Uterus (tissue), 4 donors: ENCODE results near the gene PCGF1. TPM values are rescaled to one million over a fixed set of nuclear protein-coding genes. Genes with fewer than 3 reads are reported as not detected.

ENCODE experiments used
- DNase-seq, 2 donors: peaks; one replicate each; pipeline ENCODE4 v3.0.0-alpha.2; 2019 to 2020
- H3K27ac ChIP-seq, 2 donors: fragments of 200-600 bp; sonication (generic); 1 replicate in 1 of 2; 2 replicates in 1 of 2; pipeline ENCODE4 v1.5.1; 2016 to 2018
- H3K27me3 ChIP-seq, 2 donors: fragments of 200-600 bp; sonication (generic); one replicate each; pipeline ENCODE4 v1.5.1; 2018 to 2019; ENCODE audit warnings: control low read depth in 1 of 2
- H3K36me3 ChIP-seq, 2 donors: fragments of 200-600 bp; sonication (generic); one replicate each; pipeline ENCODE4 v1.5.1; 2019; ENCODE audit warnings: control low read depth in 1 of 2
- H3K4me1 ChIP-seq, 2 donors: fragments of 200-600 bp; sonication (generic); one replicate each; pipeline ENCODE4 v1.5.1; 2018 to 2019; ENCODE audit warnings: control low read depth in 1 of 2
- H3K4me3 ChIP-seq, 2 donors: fragments of 200-600 bp; sonication (generic); 1 replicate in 1 of 2; 2 replicates in 1 of 2; pipeline ENCODE4 v1.5.1; 2018 to 2019; ENCODE audit warnings: mild to moderate bottlenecking in 1 of 2
- H3K9me3 ChIP-seq, 2 donors: fragments of 200-600 bp; sonication (generic); one replicate each; pipeline ENCODE4 v1.5.1; 2019; ENCODE audit warnings: control low read depth in 1 of 2
- CTCF ChIP-seq, 4 experiments: fragments of 200-600 bp in 2 of 4; fragments of 450-650 bp in 2 of 4; sonication (generic) in 2 of 4; IDR thresholded peaks; one replicate each; pipeline ENCODE4 v1.5.1; 2016 to 2019; ENCODE audit warnings: antibody characterized with exemption in 4 of 4, mild to moderate bottlenecking in 2 of 4, moderate library complexity in 1 of 4
- POLR2A ChIP-seq, 2 donors: fragments of 450-650 bp; IDR thresholded peaks; one replicate each; pipeline ENCODE4 v1.6.1; 2016; ENCODE audit warnings: antibody characterized with exemption in 2 of 2, mild to moderate bottlenecking in 1 of 2, moderate library complexity in 1 of 2
- intact Hi-C: fragments of 100-400 bp; cut with DNase I; formaldehyde crosslinking; loops from one replicate; pipeline ENCODE4 v1.15.1; 2023; ENCODE audit warnings: low total_unique reads
- total RNA-seq, 4 donors: library from RNA; depleted of rRNA in 3 of 4; stranded (reverse); fragments of >200 nt in 3 of 4; gene quantifications; one replicate each; pipeline versions ENCODE4 v1.1.0 to v1.2.4, GENCODE V29; 2014 to 2023
- donor health status: DM: yes; HTN: yes; CAD: no.

PCGF1 gene
- total RNA-seq, 4 donors from 2014 or later: 2.9 to 11.3 (median 9.7) TPM

DNA sequence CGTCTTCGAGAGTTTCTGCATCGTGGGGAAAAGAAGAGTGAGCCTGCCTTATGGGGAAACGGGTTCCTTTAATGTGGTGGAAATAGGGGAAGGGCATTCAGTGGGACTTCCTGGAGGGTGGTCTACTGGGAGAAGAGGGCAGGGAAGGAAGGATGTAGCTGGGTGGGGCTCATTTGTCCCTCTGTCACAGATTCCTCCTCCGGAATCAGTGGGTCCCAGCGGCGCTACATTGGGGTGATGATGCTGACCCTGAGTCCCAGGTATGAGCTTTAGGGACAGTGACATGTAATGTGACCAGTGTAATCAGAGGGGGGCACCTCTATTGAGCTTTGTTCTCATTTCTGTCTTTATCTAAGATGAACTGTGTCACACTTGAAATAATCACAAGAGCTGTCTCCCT lies 24.2 kb upstream of the PCGF1 start:
- Histone ChIP-seq H3K9me3 (no peaks in the 10 kb centered on the region), H3K27ac (peak overlapping the region in 1 of 2 donors; percentile 7), H3K4me3 (no peak overlapping the region), H3K4me1 (peaks cover 0 to 8% of the 10 kb centered on the region in 2 donors), H3K27me3 (no peaks in the 10 kb centered on the region), H3K36me3 (no peaks in the 10 kb centered on the region)
- DNase-seq: no peak
- intact Hi-C loops: no loop called here
- TF ChIP-seq POLR2A (IDR thresholded peaks at IDR 0.05): no peak
- no peak for TF ChIP-seq CTCF (IDR thresholded peaks at IDR 0.05)

DNA sequence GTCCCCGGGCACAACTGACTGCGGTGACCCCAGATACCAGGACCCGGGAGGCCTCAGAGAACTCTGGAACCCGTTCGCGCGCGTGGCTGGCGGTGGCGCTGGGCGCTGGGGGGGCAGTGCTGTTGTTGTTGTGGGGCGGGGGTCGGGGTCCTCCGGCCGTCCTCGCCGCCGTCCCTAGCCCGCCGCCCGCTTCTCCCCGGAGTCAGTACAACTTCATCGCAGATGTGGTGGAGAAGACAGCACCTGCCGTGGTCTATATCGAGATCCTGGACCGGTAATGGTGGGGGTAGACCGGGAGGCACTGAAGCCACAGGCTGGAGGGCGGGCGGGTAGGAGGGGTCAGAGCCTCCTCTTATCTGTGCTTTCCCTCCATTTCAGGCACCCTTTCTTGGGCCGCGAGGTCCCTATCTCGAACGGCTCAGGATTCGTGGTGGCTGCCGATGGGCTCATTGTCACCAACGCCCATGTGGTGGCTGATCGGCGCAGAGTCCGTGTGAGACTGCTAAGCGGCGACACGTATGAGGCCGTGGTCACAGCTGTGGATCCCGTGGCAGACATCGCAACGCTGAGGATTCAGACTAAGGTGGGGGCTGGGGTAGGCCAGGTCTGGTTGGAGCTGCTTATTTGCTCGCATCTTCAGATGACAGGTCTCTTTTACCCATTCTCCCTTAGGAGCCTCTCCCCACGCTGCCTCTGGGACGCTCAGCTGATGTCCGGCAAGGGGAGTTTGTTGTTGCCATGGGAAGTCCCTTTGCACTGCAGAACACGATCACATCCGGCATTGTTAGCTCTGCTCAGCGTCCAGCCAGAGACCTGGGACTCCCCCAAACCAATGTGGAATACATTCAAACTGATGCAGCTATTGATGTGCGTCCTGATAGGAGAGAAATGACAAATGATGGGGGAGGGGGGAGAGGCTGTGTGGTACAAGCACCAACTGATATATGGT lies 23.0 kb upstream of the PCGF1 start:
- peak in 1 of 2 donors; percentile 38 for DNase-seq
- H3K27me3 ChIP-seq: no peaks in the 10 kb centered on the region
- H3K4me1 ChIP-seq: peaks cover 0 to 8% of the 10 kb centered on the region in 2 donors
- TF ChIP-seq CTCF (IDR thresholded peaks at IDR 0.05) (no peak), POLR2A (IDR thresholded peaks at IDR 0.05) (no peak)
- intact Hi-C loops: no loop called here
- H3K9me3 ChIP-seq: no peaks in the 10 kb centered on the region
- H3K4me3 ChIP-seq: peak overlapping the region; percentile 69 to 84
- H3K36me3 ChIP-seq: no peaks in the 10 kb centered on the region
- H3K27ac ChIP-seq: peak overlapping the region; percentile 61 to 88

GRCh38 chr2:74529357-74530238 lies 22.1 kb upstream of the PCGF1 start, which contains the start of the genes AUP1 and HTRA2:
Gene AUP1 (minus strand): TSS chr2:74529706. CDS start chr2:74529629, 77 bp downstream.
Gene HTRA2 (plus strand): TSS chr2:74529933. CDS start chr2:74530007, 74 bp downstream.
- Histone ChIP-seq H3K27ac (peak within 1 kb of the TSS; percentile 75 to 88), H3K27me3 (no peaks in the 10 kb centered on the region), H3K9me3 (no peaks in the 10 kb centered on the region), H3K4me3 (peak within 1 kb of the TSS; percentile 69 to 84), H3K36me3 (no peaks in the 10 kb centered on the region), H3K4me1 (peaks cover 0 to 8% of the 10 kb centered on the region in 2 donors)
- peak; percentile 98 for DNase-seq
- TF ChIP-seq CTCF (IDR thresholded peaks at IDR 0.05) (peak in 1 of 4 experiments; percentile 23), POLR2A (IDR thresholded peaks at IDR 0.05) (peak; percentile 14 to 85)
- intact Hi-C loops: no loop called here

GRCh38 chr2:74528600-74529356 lies 21.3 kb upstream of the PCGF1 start:
- Histone ChIP-seq H3K36me3 (no peaks in the 10 kb centered on the region), H3K9me3 (no peaks in the 10 kb centered on the region), H3K27ac (peak overlapping the region; percentile 75 to 88), H3K4me3 (peak overlapping the region; percentile 69 to 84), H3K27me3 (no peaks in the 10 kb centered on the region), H3K4me1 (peaks cover 0 to 8% of the 10 kb centered on the region in 2 donors)
- intact Hi-C loops: no loop called here
- TF ChIP-seq CTCF (IDR thresholded peaks at IDR 0.05) (no peak), POLR2A (IDR thresholded peaks at IDR 0.05) (no peak)
- no peak for DNase-seq
